Muscle of back (tissue), 11 donors: ENCODE measurements around the gene DPT. TPM values are rescaled to one million over a fixed set of nuclear protein-coding genes. Genes with fewer than 3 reads are reported as not detected.

Source experiments
- DNase-seq, 3 donors: peaks; one replicate each; pipeline versions ENCODE4 v3.0.0 to v3.0.0-alpha.2; 2013
- polyA plus RNA-seq, 10 donors: library from polyadenylated mRNA; unstranded; fragments of 120-200 nt; gene quantifications; one replicate each; pipeline ENCODE4 v1.2.1, GENCODE V29; 2013; ENCODE audit not compliant: insufficient read length in 10 of 10

DPT gene
- polyA plus RNA-seq, 10 donors: 67.1 to 135 (median 88.5) TPM

DNA sequence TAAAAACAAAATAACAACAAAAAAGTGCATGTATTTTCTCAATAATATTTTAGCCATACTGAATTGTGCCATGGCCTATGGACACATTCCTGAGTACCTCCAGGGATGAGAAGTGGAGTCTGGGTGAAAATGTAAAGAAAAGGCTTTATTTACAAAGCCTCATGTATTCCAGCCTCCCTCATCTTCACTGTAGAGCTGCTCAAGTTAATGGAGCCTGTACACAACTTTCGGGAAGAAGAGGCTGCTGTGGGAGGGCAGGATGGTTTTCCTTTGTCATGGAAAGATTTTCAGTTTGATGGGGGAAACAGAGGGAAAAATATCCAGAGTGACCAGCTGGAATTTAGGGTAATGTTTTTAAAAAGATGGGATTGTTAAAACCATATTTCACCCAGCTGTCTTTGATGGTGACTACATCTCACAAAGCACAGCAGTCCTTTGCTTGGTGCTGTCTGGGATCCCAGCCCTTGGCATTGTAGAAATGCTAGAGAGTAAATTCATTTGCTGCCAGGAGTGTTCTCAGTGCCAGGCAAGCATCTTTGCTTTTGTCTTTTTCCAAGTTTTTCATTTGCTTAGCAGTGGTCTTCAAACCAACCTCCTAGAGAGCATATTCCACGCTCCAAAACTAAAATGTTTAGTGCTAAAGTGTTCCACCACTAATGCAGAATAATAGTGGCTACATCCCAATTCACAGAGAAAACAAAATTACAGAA, 54.9 kb downstream of the DPT start:
- peak in 2 of 3 donors; percentile 24 to 29 for DNase-seq

DNA sequence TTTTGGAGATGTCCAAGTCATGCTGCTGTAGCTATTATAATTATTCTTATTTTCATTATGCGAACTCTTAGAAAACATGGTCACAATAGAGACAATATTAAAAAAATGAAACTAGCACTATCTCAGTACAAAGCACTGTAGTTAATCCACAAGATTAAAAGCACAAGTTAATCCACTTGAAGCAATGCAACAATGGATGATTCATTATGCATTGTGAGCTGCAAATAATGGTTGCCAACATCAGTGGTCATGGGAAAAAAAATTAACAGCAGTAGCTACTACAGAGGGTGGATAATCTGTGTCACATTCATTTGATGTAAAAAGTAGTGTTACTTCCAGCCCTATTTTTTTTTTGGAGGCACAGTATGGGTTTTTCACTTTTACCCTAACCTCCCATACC, 56.7 kb downstream of the DPT start:
- no peak for DNase-seq

DNA sequence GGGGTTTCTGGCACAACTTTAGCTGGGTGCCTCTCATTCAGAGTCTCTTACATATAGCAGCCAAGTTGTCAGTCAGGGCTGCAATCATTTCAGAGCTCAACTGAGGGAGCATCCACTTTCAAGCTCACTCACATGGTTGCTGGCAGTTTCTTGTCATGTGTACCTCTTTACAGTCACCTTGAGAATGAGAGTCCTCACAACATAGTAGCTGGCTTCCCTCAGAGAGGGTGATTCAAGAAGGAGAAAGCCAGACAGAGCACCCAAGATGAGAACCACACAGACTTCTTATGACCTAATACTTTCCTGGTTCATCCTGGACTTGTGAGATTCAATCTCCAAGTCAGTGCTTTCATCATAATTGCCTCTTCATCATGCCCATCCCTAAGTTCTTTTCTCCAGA, 57.2 kb downstream of the DPT start:
- no peak for DNase-seq

DNA sequence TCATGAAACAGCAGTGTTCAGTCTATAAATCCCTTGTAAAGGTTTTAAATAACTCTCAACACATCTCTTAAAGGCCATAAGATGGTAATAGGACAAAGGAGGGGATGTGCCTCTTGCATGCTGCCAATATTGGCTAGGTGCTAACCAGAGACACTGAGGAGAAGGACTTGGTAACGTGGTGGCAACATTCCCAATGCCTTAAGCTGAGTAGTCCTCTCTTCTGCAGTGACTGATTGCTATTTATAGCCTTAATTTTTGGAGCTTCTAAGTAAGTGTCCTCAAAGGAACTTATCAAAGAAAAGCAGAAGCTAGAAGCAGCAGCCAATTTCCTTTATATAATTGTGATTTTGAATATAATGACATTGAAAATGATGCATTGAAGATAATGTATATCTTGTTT, 63.0 kb downstream of the DPT start:
- no peak for DNase-seq

DNA sequence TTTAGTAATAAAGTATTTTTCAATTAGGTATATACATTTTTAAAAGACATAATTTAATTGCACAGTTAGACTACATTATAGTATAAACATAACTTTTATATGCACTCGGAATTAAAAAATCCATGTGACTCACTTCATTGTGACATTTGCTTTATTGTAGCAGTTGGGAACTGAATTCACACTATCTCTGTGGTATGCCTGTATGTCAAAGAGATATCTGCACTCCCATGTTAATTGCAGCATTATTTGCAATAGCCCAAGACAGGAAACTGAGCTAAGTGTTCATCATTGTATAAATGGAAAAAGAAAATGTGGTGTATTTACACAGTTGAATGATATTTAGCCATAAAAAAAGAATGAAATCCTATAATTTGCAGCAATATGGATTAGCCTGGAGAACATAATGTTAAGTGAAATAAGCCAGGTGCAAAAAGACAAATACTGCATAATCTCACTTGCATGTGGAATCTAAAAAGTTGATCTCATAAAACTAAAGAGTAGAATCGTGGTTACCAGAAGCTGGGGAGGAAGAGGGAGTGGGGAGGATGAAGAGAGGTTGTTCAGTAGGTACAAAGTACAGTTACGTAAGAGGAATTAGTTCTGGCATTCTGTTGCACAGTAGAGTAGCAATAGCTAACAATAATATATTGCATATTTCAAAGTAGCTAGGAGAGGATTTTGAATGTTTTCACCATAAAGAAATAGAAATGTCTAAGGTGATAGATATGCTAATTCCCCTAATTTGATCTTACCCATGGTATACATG, 64.8 kb downstream of the DPT start:
- DNase-seq: no peak

DNA sequence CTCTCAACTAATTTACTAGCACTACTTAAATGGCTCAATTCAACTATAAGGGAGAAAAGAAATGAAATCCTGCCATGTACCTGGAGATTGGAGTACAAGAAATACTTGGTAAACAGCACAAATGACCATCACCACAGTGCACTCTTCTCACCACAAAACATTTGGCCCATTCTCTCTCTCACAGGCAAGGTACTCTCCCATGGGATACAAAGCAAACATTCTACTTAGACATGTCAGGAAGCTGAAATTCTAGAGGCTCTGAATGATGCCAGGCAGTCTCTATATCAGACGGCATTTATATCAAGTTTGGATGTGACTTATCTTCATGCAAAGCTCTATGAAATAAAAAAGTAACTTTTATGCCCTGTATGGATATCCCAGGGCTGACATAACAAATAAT, 72.5 kb downstream of the DPT start:
- no peak for DNase-seq

DNA sequence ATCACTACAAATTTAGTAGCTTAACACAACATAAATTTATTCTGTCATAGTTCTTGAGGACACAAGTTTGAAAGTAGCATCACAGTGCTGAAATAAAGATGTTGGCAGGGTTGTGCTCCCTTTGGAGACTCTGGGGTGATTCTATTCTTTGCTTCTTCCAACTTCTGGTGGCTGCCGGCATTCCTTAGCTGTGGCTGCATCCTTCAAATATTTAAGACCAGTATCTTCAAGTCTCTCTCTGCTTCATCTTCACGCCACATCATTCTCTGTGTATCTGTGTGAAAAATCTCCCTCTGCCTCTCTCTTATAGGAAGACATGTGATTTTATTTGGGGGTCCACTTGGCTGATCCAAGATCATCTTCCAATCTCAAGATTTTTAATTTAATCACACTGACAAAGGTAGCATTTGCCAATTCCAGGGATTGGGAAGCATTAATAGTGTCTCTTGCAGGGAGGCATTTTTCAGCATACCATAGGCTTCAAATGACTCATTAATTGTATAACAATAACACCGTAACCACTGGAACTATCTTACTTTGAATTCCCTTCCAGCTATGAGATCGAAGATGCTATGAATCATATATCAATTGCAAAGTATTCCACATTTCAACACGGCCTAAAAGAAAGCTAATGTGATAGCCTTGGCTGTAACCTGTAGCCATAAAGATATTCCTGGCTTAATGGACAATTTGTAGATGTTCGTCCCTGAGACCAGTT, 74.6 kb downstream of the DPT start:
- DNase-seq: peak in 1 of 3 donors; percentile 19

DNA sequence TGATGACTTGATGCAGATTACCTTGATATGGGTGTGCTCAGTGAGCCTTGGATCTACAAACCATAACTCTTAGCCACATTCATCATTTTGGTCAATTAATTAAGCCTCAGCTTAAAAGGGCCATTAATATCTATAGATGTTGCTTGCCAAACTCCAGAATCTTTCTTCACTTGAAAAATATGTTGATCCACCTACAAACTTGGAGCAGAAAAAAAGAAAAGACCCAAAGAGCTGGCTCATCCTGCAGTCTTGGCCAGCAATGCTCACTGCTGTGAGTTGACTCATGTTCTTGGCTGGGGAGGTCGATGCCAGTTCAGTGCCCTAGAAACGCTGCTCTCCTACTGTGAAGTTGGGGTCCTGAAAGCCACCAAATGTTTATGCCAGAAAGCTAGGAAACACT, 75.4 kb downstream of the DPT start:
- DNase-seq: no peak

DNA sequence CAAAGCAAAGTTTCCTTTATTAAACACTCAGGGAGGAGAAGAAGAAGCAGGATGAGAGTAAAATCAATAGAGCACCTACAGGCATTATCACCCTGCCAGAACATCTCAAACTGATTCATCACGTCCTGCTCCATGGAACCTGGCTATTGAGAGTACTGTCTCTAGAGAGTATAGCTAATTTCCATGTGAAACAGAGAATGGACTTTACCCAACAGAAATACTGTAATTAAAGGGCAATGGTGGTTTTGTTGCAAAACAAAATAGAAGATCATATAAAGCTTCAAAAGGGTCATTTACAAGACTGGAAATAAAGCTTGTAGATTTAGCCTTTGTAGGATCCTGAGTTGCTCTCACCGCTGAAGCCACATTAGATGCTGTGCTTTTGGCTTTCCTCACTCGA, 83.3 kb downstream of the DPT start:
- DNase-seq: no peak

Other genes starting within 250 kb of the DPT start
- gene XCL2, start 185.2 kb downstream of the DPT start, polyA plus RNA-seq: 1 to 10 TPM in 2 of 10 donors, under 1 TPM in 3, not detected in 5; 0.37 to 1.3 (median 0.75) TPM
- gene XCL1, start 152.6 kb downstream of the DPT start, polyA plus RNA-seq: under 1 TPM in 4 of 10 donors, not detected in 6; 0.12 to 0.50 (median 0.33) TPM